KBM-7 (cell line): ENCODE results near the gene PRSS21.

Experiments
- DNase-seq: peaks from one replicate; pipeline ENCODE4 v3.0.0-alpha.2; 2015
- in situ Hi-C: fragments of 300-500 bp; cut with MboI; formaldehyde crosslinking; loops from 2 replicates; pipeline ENCODE4 v1.14.3; 2020; ENCODE audit warnings: low sequenced_read_pairs, low pct_unique_long_range_greater_than_20kb, mixed read lengths

The PRSS21 gene

GRCh38 chr16:2835638-2836493, 18.8 kb downstream of the PRSS21 start:
- in situ Hi-C loops = no loop called here

DNA sequence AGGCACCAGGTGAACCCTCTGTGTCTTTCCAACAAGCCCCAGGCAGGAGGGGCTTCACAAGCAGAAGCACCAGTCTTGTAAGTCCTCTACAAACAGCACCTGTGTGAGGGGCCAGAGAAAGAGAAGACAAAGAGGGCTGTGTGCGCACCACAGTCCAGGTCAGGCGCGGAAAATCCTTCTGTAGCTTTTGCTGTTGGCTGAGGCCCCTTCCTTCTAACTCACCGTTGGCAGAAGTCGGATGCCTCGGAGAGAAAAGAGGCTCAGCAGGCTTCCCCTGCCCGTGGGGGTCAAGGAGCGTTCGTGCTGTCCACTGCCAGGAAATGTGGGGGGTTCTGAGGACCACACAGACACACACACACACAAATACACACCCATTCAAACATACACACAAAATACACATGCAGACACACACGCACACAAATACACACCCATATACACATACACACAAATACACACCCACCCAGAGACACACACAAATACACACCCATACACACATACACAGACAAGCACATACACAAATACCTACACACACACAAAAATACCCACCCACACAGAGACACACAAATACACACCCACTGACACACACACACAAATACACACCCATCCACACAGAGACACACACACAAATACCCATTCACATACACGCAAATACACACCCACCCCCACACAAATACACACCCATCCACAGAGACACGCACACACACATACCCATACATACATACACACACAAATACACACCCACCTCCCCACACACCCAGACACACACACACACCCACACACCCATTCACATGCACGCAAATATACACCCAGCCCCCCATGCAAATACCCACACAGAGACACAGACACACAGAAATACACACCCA, 19.8 kb downstream of the PRSS21 start:
- in situ Hi-C loops = no loop called here
- DNase-seq = no peak

More at GRCh38 chr16:2835638-2836493, 18.8 kb downstream of the PRSS21 start:
- peak; percentile 69 for DNase-seq

- in situ Hi-C loops = no loop called here
- DNase-seq = peak; percentile 64
These were observed 21.9 kb downstream of the PRSS21 start for GRCh38 chr16:2838928-2839327.

DNA sequence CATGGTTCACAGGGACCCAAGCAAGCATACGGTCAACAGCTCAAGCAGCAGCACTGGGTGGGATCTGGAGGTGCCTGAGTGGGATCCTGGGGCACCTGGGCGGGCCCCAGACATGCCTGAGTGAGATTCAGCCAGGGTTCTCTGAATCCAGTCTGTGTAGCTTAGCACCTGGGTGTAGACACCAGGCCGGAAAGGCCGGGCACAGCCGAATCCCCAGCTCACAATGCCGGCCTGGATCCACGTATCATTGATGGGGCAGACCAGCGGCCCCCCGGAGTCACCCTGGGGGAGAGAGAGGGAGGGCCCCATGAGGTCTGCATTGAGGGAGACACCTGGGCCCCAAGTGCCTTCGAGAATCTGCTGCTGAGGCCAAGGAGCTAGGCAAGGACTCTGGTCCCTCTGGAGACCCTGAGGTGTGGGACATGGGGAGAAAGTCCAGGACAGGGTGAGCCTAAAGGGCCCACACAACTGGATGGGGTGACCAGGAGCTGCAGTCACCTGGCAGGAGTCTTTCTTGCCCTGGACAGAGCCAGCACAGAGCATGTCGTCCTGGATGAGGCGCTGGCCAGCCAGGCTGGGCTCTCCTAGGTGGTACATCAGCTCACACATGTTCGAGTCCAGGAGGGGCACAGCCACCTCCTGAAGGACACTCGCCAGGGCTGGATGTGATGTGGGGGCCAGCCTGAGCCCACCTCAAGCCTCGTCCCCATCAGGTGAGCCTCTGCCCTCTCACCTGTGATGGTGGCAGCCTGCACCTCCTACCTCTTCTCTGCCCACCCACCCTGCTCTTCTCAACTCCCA, 22.8 kb downstream of the PRSS21 start:
- in situ Hi-C loops = no loop called here

GRCh38 chr16:2840914-2841313, 23.9 kb downstream of the PRSS21 start:
- no peak for DNase-seq
- in situ Hi-C loops = no loop called here

More for the DNA sequence above, 22.8 kb downstream of the PRSS21 start:
- no peak for DNase-seq

DNA sequence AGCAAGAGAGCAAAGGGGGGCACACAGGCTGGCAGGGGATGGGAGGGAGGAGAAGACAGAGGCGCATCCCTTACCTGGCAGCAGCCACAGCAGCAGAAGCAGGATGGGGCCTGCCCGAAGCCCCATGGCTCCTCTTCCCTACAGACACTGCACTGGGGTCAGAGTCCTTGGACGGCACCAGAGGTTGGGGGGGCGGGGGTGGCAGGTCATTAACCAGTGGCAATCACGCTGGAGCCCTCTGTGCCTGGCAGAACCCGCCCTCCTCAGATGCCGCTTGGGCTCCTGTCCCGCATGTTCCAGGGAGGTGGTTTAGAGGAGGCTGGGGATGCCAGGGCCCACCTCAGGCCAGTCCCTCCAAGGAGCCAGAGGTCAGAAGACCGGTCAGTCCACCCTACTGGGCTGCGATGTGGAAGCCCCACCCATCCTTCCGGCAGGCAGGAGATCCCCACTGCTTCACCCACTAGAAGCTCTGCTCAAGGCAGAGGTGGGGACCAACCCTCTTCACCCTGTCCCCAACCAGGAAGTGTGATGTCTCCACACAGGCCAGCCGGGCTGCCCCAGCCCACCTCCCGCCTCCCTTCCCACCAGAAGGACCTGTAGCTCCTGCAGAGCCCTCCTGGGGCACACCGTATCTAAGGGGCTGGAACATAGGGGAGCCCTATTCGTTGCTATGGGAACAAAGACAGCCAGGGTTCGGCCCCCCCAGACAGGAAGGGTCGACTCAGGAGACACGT, 24.7 kb downstream of the PRSS21 start:
- in situ Hi-C loops = no loop called here
- DNase-seq = no peak

DNA sequence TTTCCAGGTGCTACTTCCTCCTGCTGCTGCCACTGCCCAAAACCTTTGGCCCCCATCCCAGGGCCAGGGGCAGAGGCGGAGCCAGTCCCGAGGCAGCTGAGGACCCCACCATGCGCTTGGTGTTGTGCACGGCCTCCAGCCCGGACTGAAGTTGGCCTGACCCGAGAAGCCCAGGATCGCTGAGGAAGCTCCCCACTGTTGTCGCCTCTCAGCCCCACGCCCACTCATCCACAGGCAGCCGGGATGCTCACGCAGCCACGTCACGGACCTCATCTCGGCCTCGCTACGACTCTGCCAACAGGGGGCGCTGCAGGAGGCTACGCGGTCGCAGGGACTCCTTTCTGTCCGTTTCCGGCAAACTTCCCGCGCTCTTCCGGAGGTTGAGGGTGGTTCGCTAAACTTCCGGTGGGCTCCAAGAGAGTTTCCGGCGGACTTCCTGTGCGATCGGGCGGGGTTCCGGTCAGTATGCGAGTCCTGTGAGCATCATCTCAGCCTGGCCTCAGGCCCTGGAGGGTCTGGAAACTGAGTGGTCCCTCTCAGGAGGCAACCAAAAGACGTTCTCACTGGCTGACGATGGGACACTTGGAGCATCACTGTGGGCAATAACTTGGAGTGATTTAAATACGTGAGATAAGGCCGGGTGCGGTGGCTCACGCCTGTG, 25.4 kb downstream of the PRSS21 start:
- DNase-seq = peak; percentile 66
- in situ Hi-C loops = no loop called here

GRCh38 chr16:2843526-2843925, 26.5 kb downstream of the PRSS21 start:
- DNase-seq = no peak
- in situ Hi-C loops = no loop called here

DNA sequence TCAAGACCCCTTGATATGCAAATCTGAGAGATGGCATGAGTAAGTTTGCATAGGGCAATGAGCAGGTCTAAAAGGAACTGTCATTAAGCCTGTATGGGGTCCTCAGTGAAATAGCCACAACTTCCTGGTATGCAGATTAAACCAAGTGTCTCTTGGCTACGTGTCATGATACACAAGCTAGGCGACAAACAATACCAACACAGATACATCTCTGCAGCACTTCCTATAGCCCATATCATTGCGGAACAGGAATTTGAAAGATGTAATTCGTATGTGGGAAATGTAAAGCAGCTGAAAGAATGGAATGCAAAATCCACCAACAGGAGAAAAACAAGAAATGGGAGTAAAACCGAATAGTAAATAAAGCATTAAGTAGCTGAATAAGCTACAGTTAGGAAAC, 28.1 kb downstream of the PRSS21 start:
- in situ Hi-C loops = no loop called here

DNA sequence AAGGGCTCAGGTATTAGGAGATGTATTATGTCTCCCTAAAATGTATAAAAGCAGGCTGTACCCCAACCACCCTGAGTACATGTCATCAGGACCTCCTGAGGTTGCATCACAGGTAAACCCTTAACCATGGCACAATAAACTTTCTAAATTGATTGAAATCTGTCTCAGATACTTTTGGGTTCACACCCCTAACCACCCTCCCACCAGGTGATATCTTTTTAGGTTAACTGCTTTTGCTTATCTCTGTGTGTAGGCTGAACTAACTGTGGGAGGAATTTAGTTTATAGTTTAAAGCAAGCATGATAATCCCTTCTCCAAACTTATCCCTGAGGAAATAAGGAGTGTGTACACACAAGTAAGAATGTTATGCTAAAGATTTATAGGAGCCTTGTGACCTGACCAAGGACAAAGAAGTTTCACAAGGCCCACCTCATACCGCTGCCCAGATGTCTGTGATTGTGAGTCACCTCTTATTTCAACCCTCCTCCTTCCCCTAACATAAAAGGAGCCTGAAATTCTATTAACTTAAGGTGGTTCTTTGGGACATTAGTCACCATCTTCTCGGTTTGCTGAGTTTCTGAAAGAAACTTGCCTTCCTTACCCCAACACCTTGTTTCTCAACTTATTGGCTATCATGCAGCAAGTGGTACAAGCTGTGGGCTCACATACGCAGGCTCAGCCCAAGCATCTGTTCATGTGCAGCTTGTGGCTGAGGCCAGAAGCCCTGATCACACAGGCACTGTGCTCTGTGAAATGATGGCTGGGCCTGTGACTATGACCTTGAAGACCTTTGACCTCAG, 29.7 kb downstream of the PRSS21 start:
- in situ Hi-C loops = no loop called here
- no peak for DNase-seq

More for the DNA sequence above, 28.1 kb downstream of the PRSS21 start:
- DNase-seq = no peak

DNA sequence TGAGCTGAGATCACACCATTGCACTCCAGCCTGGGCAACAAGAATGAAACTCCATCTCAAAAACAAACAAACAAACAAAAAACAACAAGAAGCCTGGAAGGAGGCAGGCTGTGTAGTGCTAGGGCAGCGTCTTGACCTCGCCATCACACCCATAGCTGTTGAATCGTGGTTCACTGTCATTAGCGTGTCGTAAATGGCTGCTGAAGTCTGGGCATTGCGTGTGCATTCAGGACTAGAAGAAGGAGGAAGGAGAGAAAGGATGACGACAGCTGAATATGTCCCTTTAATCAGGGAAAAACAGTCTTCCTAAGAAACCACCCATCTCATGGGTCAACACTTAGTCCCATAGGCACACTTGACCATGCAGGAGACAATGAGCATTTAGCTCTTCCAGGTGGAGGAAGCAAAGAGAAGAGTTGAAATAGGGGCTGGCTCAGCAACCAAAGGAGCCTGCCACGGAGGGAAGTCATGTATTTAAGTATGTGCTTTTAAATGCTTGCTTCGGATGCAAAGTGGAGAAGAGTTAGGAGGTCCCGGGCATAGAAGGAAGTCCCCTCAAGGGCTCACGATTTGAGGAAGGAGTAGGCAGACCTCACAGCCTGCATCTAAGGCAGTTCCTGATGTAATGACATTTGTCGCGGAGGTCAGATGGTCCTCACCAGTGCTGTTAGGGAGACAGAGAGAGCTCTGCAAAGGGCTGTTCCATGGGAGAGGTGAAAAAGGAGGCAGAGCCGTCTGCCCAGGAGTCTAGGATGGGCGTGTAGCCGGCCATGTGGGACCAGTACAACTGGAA, 32.1 kb downstream of the PRSS21 start:
- in situ Hi-C loops = no loop called here
- DNase-seq = no peak

DNA sequence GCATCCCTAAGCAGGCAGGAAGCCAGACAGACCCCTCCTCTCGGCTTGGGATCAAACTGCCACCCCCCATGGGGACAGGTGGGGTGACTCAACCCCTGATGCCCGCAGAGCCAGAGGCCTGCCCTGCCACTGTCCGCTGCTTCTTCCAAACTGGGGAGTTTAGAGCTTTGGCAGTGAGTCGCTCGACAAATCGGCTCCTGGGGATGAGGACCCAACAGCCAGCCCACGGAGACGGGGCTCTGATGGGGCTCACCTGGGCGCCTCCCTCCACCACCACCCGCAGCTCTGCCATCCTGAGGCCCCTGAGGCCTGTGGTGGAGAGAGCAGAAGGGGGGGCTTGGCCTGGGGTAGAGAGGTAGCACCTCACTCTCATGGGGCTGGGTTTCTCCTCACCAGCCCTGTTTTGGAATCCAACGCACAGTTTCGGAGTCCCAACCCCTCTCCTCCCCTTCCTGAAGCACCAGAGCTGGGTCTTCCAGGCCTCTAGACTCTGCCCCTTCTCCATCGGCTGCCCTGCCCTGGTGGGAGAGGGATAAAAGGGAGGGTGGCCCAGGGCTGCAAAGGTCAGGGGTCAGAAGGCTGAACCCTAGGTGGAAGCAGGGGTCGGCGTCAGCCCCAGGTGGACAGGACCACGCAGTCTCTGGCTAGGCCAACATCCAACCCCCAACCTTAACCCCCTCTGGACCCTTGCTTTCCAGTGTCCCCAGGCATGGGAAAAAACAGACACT, 35.1 kb downstream of the PRSS21 start:
- DNase-seq = no peak
- in situ Hi-C loops = no loop called here

DNA sequence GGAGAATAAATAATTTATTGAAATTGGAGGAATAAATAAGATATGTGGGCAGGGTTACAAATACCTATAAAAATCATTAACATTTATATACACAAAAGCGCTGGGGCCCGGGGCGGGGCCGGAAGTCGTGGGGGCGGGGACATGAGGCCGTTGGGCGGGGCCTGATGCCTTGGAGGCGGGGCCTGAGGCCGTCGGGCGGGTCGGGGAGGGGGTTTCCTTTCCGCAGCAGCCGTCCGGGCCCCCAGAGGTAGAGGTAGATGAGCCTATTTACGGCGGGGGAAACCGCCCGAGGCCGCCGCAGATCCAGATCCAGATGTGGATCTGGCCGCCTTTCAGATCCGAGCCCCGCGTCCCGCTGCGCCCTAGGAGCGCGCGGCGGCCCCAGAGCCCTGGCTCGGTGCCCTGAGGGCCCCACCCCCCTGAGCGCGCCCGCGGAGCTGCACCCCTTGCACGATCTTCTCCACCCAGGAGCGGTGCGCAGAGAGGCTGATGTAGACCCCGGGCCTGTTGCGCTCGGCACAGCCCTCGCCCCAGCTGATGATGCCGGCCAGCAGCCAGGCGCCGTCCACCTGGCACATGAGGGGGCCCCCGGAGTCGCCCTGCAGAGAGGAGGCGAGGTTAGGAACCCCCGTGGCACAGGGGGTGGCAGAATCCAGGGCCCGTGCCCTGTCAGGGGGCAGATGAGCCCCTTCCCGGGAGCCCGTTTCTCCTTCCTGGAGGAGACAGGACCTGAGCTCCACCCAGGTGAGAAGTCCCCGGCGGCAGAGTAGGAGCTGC, 35.9 kb downstream of the PRSS21 start:
- in situ Hi-C loops = no loop called here
- DNase-seq = no peak

- no peak for DNase-seq
- in situ Hi-C loops = no loop called here
These were observed 36.6 kb downstream of the PRSS21 start for GRCh38 chr16:2853531-2854073.

GRCh38 chr16:2854700-2855309, 37.8 kb downstream of the PRSS21 start:
- in situ Hi-C loops = no loop called here
- peak; percentile 51 for DNase-seq
